GM12875 (cell line): ENCODE results near the gene WASF2.
"Not testable (repeated sequence)": the region's sequence is repeated elsewhere in the genome, so short reads cannot be mapped to it uniquely, and the experiment has no call there.

Experiments
- H3K4me3 ChIP-seq: one replicate; pipeline ENCODE4 v1.5.1; 2011; ENCODE audit warnings: low read depth, low read length, control low read depth
- CTCF ChIP-seq: IDR thresholded peaks from 2 replicates; pipeline ENCODE4 v1.5.1; 2011; ENCODE audit warnings: low read depth, mild to moderate bottlenecking, control low read depth, inconsistent platforms, low read length, moderate library complexity, borderline replicate concordance; ENCODE audit not compliant: insufficient read depth

WASF2 gene

GRCh38 chr1:27394282-27394658, 95.7 kb downstream of the WASF2 start:
- no peak overlapping the region for H3K4me3 ChIP-seq
- TF ChIP-seq CTCF, result no peak

GRCh38 chr1:27393641-27394281, 96.2 kb downstream of the WASF2 start:
- H3K4me3 ChIP-seq, result no peak overlapping the region
- TF ChIP-seq CTCF, result no peak

GRCh38 chr1:27392778-27393635, 97.0 kb downstream of the WASF2 start:
- peak overlapping the region; percentile 58 for H3K4me3 ChIP-seq
- peak; percentile 19; the same call in 1 of the 2 replicates for TF ChIP-seq CTCF

GRCh38 chr1:27392096-27392777, 97.7 kb downstream of the WASF2 start, which contains the start of gene GPR3:
Gene GPR3 (plus strand): TSS chr1:27392622. CDS start chr1:27393799, 1,177 bp downstream.
- H3K4me3 ChIP-seq, result peak within 1 kb of the TSS; percentile 58
- TF ChIP-seq CTCF, result peak; percentile 61

GRCh38 chr1:27391511-27392095, 98.4 kb downstream of the WASF2 start:
- no peak for TF ChIP-seq CTCF
- no peak overlapping the region for H3K4me3 ChIP-seq

GRCh38 chr1:27388337-27389005, 101.5 kb downstream of the WASF2 start:
- H3K4me3 ChIP-seq, result no peak overlapping the region
- TF ChIP-seq CTCF, result peak; percentile 88

- H3K4me3 ChIP-seq, result not testable (repeated sequence)
Observed at GRCh38 chr1:27384797-27385196, 105.2 kb downstream of the WASF2 start.
